Measurements from ENCODE around the gene CASP4.
A peak's percentile ranks its signal among the peaks of the same experiment; 100 is the strongest.
"Not testable (repeated sequence)": the region's sequence is repeated elsewhere in the genome, so short reads cannot be mapped to it uniquely, and the experiment has no call there.

The CASP4 gene

DNA sequence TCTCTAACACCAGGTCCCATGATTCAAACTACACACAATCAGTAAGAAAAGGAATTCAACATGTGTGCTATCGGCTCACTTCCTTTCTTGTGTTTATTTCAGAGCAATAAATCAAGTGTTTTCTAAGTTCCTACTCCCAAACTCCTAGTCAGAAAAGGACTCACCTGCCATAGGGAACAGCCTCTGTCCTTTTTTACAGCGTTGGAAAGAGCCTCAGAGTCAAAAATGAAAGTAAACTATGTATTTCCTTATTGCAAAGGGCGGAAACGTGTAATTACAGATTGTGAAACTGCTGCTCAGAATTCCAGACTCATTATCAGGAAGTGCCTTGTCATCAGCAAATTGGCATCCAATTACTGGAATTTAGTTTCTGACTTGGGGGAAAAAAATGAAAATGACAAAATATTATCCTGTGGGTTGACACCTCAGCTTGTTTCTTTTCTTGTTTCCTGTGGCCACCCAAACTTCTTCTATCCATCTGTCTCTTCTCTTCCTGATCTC lies at the start of gene CASP4:
CASP4 (minus strand) TSS at position 220 of the 501 bp plus-strand sequence; CDS start at position 171, 49 bp downstream.
- DNase-seq, result peak; percentile 12

DNA sequence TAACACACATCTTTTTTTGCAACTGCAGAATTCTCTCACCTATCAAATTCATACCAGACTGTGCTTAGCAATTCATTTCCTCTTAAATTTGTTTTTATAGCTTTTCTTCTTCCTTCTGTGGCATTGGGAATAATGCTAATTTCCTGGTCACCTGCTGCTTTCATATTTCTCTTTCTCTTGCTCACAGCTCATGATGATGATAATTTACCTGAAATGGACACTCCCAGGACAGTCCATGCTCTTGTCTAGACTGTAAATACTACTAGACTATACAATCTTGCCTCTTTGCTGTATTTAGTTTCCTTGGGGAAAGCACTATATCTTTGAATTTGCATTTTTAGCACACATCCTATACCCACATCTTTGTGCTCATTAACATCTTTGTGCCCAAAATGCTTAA lies 39.1 kb upstream of the CASP4 start:
- DNase-seq, result no peak

DNA sequence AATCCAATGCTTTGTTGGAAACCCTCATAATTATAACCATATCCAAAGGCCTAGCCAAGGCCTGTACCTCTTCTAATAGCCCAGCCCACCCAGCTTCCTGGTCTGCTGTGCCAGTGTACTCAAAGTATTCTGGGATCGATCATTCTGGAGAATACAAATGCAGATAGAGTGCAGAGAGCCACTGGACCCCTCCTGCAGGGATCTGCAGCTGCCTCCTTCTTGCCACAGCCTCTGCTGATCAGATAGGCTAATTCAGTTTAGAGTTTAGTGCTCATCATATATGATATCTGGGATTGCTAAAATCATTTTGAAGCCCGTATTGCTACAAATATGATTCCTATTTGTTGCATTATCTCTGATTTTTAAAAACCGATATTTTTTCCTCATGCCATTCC lies 37.1 kb upstream of the CASP4 start:
- DNase-seq, result no peak

DNA sequence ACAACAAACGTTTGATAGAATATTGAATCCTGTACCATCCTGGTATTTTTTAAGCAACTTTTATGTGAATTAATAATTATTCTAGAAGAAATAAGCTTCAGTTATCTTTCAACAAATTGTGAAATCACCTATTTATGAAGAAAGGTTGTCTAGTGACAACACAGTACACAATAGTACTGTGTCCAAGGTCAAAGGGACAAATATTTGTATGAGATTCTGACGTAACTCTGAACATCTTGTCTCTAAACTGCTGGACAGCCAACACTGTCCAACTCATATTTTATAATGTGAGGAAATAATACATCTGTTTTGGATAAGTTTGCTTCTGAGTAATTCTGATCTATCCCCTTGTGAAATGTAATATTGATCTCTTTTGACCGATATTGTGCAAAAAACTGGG lies 35.6 kb upstream of the CASP4 start:
- no peak for DNase-seq

DNA sequence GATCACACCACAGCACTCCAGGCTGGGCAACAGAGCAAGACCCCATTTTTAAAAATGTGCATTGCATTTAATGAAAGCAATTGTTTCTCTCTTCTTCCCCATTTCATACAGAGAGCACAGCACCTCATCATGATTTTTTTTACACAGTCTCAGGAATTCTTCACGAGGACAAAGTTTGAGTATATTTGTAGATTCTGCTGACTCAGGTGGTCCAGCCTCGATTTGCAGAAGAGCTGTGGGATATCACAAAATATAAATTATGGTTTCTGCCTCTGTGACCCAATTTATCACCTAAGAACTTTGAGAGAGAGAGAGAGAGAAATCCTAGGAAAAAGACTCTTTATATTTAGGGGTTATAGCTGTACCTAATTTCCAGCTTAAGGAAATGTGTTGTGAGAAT lies 34.8 kb upstream of the CASP4 start:
- no peak for DNase-seq

DNA sequence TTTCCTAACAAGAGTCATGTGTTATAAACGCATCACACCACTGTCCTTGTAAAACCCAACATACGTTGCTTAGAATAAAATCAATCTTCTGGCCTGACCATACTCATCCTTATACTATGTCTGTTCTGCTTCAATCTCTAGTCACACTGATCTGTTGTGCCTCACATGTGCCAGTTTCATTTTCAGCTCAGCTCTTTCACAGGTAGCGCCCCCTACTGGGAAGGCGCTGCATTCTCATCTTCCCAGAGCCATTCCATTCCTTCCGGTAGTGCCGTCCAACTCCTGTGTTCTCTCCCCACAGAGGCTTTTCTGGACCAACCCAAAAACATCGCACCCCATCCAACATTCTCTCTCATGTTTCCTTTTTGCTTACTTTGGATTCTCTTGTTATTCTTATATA lies 32.4 kb upstream of the CASP4 start:
- DNase-seq, result peak; percentile 69

DNA sequence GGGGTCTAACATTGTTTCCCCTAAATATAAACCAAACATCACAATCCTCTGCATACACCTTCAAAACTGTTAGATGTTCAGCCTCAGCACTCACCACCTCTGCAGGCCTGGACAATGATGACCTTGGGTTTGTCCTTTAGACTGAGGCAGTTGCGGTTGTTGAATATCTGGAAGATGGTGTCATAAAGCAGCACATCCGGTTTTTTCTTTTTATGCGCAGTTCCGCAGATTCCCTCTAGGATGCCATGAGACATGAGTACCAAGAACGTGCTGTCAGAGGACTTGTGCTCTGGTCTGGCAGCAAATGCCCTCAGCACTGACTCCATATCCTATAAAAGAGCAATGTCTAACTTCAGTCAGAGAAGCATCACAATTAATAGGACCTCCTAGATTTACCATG lies 31.8 kb upstream of the CASP4 start:
- DNase-seq, result peak; percentile 3

DNA sequence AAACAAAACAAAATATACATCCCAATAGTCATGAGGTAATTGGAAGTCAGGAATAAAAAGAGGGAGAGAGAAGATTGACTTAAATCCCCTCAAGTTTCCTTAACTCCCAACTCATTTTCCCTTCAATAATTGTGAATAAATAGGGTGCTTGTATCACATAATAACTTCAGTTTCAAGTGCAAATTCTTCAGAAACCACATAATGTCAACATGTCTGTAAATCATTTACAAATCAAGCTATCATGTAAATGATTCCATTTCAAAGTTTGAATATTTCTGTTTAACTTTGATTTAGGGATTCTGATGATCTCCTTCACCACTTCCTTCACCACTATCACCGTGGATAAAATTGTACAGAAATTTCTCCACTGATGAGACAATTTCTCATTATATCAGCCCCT lies 31.3 kb upstream of the CASP4 start:
- DNase-seq, result no peak

DNA sequence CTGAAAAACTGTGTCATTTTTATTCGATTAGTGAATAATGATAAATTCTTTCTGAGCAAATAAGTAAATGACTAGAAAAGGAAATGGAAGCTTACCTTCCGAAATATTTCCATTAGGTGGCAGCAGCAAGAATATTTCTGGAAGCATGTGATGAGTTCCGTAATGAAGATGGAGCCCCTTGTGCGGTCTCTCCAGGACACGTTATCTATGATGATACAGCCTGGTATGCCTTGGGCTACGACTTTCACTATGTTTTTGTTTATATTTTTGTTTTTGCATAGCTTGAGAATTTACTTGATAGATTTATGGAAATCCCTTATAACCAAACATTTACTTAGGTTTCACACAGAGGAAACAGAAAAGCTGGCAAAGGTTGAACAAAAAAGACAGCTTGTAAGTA lies 28.9 kb upstream of the CASP4 start:
- DNase-seq, result no peak

DNA sequence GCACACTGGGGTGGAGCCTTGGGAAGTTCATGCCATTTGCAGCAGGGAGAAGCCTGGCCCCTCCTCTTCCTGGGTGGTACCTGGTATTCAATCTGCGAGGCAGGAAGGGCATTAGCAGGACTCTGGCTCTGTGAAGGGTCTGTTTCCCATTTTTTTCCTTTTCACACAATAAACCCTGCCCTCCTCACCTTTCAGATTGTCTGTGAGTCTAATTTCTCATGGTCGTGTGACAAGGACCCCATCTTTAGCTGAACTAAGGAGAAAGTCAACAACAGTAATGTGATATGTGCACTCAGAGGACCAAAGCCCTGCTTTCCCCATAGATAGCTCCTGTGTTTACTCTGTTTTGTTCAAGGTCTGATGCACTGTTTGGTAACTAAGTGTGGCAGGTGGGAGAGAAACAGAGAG lies 26.6 kb upstream of the CASP4 start:
- DNase-seq, result no peak

DNA sequence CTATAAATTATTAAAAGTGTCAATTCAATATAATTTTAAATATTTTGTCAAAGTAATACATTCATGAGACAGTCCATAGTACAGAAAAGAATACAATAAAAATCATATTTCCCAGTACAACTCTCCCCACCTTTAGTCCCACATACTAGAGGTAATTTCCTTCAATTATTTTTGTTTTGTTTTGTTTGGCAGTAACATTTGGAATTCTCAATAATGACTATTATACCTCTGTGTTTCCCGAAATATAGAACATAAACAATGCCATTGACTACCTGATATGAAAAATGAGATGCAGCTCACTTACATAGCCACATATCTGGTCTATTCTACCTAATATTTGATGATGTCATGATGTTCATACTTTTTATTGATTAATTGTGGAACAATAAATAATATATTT lies 24.4 kb upstream of the CASP4 start:
- DNase-seq, result no peak

DNA sequence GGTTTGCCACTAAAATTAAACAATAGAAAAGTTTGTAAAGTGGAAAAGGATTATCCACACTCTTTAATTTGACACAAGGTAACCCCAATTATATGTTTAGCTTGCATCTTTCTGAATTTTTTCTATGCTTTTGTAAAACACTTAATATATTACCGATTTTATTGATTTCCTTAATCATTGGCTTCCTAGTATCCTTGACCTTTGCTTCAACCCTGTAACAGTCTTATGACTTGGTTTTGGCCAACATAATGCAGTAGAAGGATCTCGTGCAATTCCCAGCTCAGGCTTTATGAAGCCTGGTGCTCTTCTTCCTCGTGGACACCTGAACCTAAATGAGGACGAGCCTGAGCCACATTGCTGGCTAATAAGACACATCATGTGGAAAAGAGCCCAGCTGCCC lies 23.6 kb upstream of the CASP4 start:
- DNase-seq, result no peak

DNA sequence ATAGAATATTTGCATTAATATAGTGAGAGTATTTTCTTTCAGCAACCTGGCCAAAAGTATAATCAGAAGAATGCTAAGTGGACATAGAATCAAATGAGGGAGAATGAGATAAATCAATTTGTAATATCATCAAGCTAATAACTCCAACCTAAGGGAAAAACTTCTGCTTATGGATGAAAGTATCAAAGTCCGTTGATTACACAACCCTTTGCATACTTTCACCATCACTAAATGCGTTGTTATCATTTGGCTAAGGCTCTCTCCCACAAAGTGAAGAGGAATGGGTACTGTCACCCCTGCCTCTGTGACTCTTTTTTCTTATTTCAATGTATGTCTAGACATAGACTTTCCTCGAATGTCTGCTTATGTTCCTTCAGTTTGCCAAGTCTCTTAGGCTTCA lies 16.4 kb upstream of the CASP4 start:
- no peak for DNase-seq

DNA sequence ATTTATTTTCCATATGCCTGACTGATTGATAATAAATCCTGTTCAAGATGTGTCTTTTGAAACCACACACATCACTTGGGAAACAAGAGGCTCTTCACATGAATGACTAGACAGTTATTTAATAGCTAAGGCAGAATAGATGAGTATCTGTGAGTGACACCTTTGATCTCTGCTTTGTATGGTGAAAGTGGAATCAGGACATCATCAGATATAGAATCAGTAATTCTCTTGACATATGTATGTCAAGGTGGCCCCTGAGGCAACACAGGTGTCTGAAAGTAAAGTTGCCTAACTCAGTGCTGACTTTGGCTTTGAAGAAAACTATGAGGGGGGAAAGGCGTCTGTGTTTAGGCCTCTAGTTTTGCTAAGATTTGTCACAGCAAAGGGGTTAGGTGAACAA lies 11.5 kb upstream of the CASP4 start:
- DNase-seq, result no peak

DNA sequence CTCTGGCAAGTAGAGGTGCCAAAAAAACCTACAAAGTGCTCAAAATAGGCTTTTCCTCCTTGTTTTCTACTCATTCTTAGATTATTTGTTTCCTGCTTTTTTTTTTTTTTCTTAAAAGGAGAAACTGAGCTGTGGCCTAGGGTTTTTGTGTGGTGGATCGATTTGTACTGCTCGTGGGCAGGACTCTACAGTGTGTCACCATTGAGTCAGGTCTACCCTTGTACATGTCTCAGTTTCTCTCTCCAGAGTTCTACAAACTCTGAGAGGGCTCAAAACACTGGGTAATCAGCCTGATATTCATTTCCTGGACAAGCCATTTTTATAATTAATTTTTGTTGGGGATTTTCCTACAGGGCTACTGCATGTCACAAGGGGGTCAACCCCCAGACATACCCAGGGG lies 5.2 kb upstream of the CASP4 start:
- DNase-seq, result no peak

DNA sequence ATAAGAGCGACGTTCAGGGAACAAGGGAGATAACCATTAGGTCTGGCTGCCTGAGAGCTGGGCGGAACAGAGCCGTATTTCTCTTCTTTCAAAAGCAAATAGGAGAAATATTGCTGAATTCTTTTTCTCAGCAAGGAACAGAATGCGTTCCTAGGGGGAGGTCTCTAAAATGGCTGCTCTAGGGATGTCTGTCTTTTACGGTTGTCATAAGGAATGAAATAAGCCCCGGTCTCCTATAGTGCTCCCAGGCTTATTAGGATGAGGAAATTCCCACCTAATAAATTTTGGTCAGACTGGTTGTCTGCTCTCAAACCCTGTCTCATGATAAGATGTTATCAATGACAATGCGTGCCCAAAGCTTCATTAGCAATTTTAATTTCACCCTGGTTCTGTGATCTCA lies 4.5 kb upstream of the CASP4 start:
- DNase-seq, result not testable (repeated sequence)

DNA sequence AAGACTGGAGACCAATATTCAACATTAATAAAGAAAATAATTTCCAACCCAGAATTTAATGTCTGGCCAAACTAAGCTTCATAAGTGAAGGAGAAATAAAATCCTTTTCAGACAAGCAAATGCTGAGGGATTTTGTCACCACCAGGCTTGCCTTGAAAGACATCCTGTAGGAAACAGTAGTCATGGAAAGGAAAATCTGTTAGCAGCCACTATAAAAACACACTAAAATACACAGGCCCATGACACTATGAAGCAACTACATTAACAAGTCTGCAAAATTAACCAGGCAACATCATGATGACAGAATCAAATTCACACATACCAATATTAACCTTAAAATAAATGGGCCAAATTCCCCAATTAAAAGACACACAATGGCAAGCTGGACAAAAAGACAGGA lies 2.4 kb upstream of the CASP4 start:
- no peak for DNase-seq

DNA sequence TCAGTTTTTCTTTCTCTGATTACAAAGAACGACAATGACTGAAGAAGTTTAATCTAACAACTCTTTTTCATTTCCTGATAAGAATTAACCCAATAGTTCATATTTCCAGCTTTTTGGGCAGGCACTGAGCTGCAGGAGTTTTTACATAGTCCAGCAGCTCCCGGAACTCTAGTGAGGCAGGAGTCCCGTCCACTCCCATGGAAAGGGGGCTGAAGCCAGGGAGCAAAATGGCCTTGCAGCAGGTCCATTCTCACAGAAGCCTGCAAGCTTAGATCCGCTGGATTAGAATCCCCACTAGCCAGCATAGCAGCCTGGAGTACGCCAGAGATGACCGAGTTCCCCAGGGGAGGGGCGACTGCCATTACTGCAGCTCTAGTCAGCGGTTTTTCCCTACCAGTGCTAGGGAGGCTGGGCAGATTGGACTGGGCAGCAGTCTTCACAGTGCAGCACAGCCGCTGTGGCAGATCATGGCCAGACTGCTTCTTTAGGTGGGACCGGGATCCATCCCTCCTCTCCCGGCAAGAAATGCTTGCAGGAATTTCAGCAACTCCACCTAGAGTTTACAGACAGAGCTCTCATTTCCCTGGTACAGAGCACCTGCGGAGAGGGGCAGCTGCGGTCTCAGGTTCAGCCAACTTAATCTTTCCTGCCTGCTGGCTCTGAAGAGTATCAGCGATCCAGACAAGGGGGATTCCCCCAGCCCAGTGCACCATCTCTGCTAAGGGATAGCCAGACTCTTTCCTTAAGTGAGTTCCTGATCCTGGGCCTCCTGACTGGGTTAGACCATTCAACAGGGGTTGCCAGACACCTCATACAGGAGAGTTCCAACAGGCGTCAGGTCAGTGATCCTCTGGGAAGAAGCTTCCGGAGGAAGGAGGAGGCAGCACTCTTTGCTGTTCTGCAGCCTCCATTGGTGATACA lies 742 bp upstream of the CASP4 start:
- no peak for DNase-seq

DNA sequence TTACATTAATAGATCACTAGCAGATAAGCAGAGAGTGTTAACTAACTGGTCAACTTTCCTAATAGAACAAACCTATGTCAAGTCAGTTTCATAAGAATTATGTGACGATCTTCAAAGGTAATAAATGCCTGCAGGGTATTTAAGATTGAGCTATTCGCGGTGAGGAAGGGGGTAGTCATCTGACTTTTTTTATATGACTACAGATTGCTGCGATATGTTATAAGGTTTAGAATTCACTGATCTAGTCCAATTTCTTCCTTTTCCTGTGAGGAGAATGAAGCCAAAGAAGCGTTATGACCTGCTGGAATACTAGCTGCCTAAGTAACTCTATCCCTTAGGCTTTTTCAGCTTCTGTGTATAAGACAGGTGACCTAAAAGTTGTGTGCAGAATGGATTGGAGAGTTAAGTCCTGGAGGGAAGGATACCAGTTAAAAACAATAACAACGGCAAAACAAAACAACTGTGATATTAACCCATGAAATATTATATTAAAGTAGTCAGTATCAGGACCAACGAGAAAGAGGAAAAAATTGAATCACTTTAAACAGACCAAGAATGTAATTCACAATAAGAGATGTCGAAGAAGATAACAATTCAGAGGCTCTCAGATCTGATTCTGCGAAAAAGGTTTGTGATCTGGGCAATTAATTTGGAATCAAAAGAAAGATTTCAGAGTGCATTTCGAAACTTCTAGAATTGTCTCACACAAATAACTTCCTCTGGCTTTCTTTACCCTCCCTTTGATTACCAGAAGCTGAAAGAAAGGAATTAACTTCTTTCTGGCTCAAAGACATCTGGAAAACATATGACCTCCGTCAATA lies 630 bp downstream of the CASP4 start:
- no peak for DNase-seq

DNA sequence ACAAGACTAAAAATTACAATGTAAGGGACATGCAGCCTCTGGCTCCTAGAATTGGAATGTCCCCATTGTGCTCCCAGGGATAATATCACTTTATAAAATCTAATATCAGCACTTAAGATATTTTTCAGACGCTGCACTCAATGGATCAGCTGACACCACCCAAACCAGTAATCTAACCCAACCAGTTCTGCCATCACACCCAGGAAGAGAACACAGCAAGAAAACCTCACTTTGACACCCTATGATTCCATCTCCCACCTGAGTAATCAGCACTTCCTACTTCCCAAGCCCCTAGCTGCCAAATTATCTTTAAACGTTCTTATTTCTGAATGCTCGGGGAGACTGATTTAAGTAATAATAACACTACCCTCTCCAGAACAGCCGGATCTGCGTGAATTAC lies 2.6 kb downstream of the CASP4 start:
- no peak for DNase-seq

DNA sequence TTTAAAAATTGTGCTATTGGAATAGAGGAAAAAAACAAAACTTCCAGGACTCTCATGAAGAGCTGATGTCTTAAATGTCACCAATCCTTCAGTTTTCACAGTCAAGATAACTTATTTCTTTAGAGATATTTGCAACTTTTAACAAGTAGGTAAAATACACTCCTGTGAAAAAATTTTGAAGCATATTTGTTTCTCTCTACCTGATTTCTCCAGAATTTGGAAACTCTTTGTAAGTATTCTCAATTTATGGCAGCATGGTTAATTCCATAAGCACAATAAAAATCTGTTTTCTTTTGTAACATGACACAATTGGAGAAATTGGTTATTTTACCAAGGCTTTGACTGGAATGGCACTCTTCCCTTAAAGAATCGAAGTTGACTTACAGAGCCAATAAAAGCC lies 4.1 kb downstream of the CASP4 start:
- no peak for DNase-seq

DNA sequence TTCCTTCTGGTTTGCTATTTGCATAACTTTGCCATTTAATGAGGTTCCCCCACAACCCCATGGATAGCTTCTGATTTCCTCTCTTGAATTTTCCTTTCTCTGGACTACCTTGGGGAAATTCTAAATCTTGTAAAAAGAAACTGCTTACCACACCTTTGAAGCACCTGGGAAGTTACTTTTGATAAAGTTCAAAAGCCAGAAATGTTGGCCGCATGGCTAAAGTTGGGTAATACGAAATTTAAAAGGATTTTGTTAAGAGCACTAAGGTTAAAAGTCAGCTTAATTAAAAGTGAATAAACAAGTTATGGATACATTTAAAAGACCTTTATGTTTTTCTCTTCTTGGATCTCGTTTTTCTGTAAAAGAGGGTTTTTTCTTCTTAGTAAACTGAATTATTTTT lies 5.5 kb downstream of the CASP4 start:
- no peak for DNase-seq

DNA sequence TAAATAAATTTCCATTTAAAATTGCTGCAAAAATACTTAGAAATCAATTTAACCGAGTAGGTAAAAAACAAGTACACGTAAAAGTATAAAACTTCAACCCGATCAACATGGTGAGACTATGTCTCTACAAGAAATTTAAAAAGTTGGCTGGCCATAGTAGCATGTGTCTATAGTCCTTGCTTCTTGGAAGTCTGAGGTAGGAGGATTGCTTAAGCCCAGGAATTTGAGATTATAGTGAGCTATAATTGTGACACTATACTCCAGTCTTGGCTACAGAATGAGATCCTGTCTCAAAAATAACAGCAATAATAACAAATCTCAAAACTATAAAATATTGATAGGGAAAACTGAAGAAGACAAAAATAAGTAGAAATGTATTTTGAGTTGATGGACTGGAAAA lies 11.1 kb downstream of the CASP4 start:
- no peak for DNase-seq

DNA sequence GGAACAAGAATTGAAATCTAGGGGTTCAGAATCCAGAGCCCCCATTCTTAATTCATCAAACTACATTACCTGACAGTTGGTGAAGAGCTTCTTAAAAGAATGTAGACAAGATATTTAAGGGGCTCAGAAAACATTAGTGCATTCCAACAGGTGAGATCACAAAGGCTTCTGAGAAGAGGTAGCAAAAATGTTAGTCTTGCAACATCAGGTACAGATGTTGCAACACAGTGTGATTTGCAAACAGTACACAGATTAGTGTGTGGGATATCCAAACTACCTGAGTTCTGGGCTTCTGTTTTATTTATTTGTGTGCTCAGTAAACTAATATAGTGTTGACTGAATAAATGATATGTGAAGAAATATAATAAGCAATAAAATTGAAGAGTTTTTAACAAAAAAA lies 11.8 kb downstream of the CASP4 start:
- DNase-seq, result no peak

All from CD4-positive, alpha-beta T cell treated with Interleukin-6 for 4 hours (primary cell).